Left lung (tissue), 10 donors: ENCODE results near the gene CYP19A1. TPM values are rescaled to one million over a fixed set of nuclear protein-coding genes. Genes with fewer than 3 reads are reported as not detected.

Experiments
- ATAC-seq: fragments of 200-7000 bp; cut with Tn5 transposase; one replicate; pipeline ENCODE4 v1.9.1; 2020; ENCODE audit warnings: moderate library complexity
- DNase-seq, 4 donors: peaks; one replicate each; pipeline ENCODE4 v3.0.0-alpha.2; 2013 to 2020
- H3K27ac ChIP-seq, 2 donors: fragments of 200-600 bp; sonication (generic) in 1 of 2; one replicate each; pipeline versions ENCODE4 v1.5.0 to v1.8.0; 2020 to 2021
- H3K27me3 ChIP-seq, 2 donors: fragments of 200-600 bp; sonication (generic) in 1 of 2; one replicate each; pipeline versions ENCODE4 v1.5.0 to v1.8.0; 2020 to 2021
- H3K36me3 ChIP-seq, 2 donors: fragments of 200-600 bp; sonication (generic) in 1 of 2; one replicate each; pipeline versions ENCODE4 v1.5.0 to v1.8.0; 2020 to 2021
- H3K4me1 ChIP-seq, 2 donors: fragments of 200-600 bp; one replicate each; pipeline ENCODE4 v1.8.0; 2021
- H3K4me3 ChIP-seq, 2 donors: fragments of 200-600 bp; sonication (generic) in 1 of 2; one replicate each; pipeline versions ENCODE4 v1.5.0 to v1.8.0; 2020 to 2021; ENCODE audit warnings: mild to moderate bottlenecking in 1 of 2
- H3K9me3 ChIP-seq, 2 donors: fragments of 200-600 bp; sonication (generic) in 1 of 2; one replicate each; pipeline versions ENCODE4 v1.5.0 to v1.8.0; 2020 to 2021
- intact Hi-C, 2 donors: fragments of 100-400 bp; cut with DNase I; formaldehyde crosslinking; loops; one replicate each; pipeline versions ENCODE4 v1.11.2 to v1.14.2; 2022
- polyA plus RNA-seq, 6 donors: library from polyadenylated mRNA; unstranded; fragments of 120-200 nt; gene quantifications; one replicate each; pipeline ENCODE4 v1.2.1, GENCODE V29; 2013; ENCODE audit not compliant: insufficient read length in 6 of 6
- total RNA-seq, 2 donors: library from RNA; stranded (reverse); fragmentation: NEBNext Ultra II Directional; extraction: Animal tissue kit (Norgen Biotek cat#: 25700); gene quantifications; one replicate each; pipeline ENCODE4 v1.2.1, GENCODE V29; 2021
- TF ChIP-seq, protein P1 (sequence below), 2 donors: fragments of 200-600 bp; sonication (generic) in 1 of 2; IDR thresholded peaks; one replicate each; pipeline versions ENCODE4 v1.5.0 to v1.8.0; 2021; ENCODE audit warnings: antibody characterized with exemption in 2 of 2
- donor health status: DM: no; HTN: yes; CAD: no.
- donor health status: DM: no; HTN: no; CAD: no.

Gene CYP19A1
- total and polyA plus RNA-seq, 8 donors: 0.13 to 7.1 (median 0.47) TPM; not detected in 2

DNA sequence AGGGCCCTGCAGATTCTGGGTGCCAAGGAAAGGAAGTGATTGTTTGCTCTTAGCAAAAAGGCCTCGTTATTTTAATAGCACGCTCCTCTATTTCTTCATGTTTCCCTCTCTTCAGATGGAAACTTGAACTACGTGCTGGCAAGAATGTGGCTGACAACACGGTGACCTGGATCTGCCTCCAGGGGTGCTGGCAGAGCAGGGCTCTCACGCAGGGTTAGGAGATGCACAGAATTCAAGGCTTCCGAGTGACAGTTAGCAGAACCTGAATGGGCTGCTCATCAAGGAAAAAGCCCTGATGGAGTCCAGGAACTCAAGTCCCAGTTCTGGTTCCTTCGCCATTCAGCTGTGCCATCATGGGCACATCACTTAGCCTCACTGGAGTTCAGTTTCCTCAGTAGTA is 22.7 kb downstream of the CYP19A1 start:
- TF ChIP-seq, protein P1, sequence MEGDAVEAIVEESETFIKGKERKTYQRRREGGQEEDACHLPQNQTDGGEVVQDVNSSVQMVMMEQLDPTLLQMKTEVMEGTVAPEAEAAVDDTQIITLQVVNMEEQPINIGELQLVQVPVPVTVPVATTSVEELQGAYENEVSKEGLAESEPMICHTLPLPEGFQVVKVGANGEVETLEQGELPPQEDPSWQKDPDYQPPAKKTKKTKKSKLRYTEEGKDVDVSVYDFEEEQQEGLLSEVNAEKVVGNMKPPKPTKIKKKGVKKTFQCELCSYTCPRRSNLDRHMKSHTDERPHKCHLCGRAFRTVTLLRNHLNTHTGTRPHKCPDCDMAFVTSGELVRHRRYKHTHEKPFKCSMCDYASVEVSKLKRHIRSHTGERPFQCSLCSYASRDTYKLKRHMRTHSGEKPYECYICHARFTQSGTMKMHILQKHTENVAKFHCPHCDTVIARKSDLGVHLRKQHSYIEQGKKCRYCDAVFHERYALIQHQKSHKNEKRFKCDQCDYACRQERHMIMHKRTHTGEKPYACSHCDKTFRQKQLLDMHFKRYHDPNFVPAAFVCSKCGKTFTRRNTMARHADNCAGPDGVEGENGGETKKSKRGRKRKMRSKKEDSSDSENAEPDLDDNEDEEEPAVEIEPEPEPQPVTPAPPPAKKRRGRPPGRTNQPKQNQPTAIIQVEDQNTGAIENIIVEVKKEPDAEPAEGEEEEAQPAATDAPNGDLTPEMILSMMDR (IDR thresholded peaks at IDR 0.05): no peak
- H3K36me3 ChIP-seq: no peaks in the 10 kb centered on the region
- no peaks in the 10 kb centered on the region for H3K9me3 ChIP-seq
- H3K4me1 ChIP-seq: peaks cover 3 to 9% of the 10 kb centered on the region in 2 donors
- DNase-seq: no peak
- H3K27me3 ChIP-seq: no peaks in the 10 kb centered on the region
- no peak for ATAC-seq
- H3K4me3 ChIP-seq: no peak overlapping the region
- H3K27ac ChIP-seq: no peak overlapping the region
- intact Hi-C loops: no loop called here

DNA sequence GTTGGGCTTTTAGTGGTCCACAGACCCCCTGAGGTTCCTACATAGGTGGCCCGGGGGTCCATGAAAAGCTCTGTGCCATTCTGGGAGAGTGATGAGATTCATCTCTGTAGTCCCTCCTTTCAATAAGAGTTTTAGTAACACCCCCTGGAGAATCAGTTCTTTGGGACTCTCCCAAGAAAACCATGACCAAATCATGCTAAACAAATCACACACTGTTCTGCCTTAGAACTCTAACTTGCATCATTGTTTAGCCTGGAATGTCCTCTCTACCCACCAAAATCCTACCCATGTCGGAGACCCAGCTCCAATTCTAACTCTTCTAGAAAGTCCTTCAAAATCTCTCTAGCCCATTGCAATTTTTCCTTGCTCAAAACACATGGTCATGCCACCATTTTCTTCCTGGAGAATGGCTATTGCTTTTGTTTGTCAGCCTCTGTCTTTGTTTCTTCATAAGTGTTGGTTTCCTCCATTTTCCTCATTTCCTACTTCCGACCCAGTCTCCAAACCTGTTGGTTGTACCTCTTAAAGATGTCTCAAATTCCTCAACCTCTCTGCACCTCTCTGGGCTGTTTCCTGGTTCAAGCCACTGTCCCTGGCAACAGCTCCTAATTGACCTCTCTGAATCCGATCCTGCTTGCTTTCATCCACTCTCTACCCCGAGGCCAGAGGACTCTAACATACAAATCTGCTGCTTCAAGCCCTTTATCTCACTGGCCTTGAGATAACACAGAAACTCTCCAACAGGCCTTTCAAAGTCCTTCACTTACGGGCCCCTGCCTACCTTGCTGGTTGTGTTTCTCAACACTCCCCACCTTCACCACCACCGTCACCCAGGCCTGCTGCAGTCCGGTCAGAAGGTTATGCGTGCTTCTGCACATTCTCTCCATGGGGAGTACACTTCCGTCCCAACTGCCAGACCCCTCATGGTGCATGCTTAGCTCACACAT is 23.7 kb downstream of the CYP19A1 start:
- ATAC-seq: no peak
- DNase-seq: no peak
- TF ChIP-seq, protein P1 (IDR thresholded peaks at IDR 0.05): no peak
- Histone ChIP-seq H3K4me3 (no peak overlapping the region), H3K9me3 (no peaks in the 10 kb centered on the region), H3K4me1 (peaks cover 5 to 15% of the 10 kb centered on the region in 2 donors), H3K27me3 (no peaks in the 10 kb centered on the region), H3K27ac (no peak overlapping the region), H3K36me3 (no peaks in the 10 kb centered on the region)
- intact Hi-C loops: no loop called here

DNA sequence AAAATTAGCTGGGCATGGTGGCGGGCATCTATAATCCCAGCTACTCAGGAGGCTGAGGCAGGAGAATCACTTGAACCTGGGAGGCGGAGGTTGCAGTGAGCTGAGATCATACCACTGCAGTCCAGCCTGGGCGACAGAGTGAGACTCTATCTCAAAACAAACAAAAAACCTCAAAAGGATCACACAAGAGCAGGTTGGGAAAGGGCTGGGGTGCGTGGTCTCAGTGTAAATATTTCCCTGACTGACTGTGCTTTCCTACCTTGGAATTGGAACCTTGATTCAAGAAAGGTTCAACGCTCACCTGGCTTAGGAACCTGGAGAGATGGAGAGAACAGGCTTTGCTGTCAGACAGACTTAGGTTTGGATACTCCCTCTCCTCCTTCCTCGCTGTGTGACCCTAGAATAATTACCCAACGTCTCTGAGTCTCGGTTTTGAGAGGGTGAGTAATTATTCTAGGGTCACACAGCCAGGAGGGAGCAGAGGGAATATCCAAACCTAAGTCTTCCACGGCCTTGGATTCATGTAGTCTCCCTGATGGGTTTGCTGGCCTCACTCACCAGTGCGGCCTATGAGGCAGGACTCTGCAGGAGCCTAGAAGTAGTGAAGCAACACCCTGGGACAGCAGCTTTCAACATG is 24.6 kb downstream of the CYP19A1 start:
- H3K9me3 ChIP-seq: no peaks in the 10 kb centered on the region
- H3K36me3 ChIP-seq: no peaks in the 10 kb centered on the region
- no peaks in the 10 kb centered on the region for H3K27me3 ChIP-seq
- TF ChIP-seq, protein P1 (IDR thresholded peaks at IDR 0.05): no peak
- no peak for DNase-seq
- no peak for ATAC-seq
- intact Hi-C loops: no loop called here
- H3K4me3 ChIP-seq: no peak overlapping the region
- H3K4me1 ChIP-seq: peaks cover 9 to 15% of the 10 kb centered on the region in 2 donors
- H3K27ac ChIP-seq: no peak overlapping the region

DNA sequence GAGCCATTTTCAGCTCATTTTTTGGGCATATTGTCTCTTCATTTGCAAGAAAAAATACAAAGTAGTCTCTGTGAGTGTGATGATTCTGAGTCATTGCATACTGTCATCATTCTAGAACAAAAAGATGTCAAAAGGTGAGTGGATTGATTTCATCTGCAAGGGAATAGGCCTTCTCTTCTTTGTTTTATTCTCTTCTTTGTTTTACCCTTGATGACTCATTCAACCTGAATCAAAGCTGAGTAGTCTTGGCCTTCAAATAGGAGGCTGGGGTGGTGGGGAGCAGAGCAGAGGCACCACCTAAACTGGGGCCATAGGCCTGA is 25.4 kb downstream of the CYP19A1 start:
- no peaks in the 10 kb centered on the region for H3K36me3 ChIP-seq
- DNase-seq (no peak), ATAC-seq (no peak)
- H3K27me3 ChIP-seq: no peaks in the 10 kb centered on the region
- peaks cover 9 to 18% of the 10 kb centered on the region in 2 donors for H3K4me1 ChIP-seq
- H3K27ac ChIP-seq: peak overlapping the region in 1 of 2 donors; percentile 48
- H3K9me3 ChIP-seq: no peaks in the 10 kb centered on the region
- H3K4me3 ChIP-seq: no peak overlapping the region
- intact Hi-C loops: no loop called here
- TF ChIP-seq, protein P1 (IDR thresholded peaks at IDR 0.05): no peak
